GM19397 (cell line): ENCODE data around the gene FEV.

Experiments
- ATAC-seq: cut with Tn5 transposase; IDR thresholded peaks from one replicate; pipeline ENCODE4 v1.9.1; 2021; ENCODE audit warnings: mild to moderate bottlenecking, moderate library complexity; ENCODE audit not compliant: unreplicated experiment

The FEV gene

GRCh38 chr2:219017201-219017931 is 32.4 kb upstream of the FEV start:
- no peak for ATAC-seq

GRCh38 chr2:219016721-219017120 is 31.7 kb upstream of the FEV start:
- no peak for ATAC-seq

GRCh38 chr2:219010873-219011272 is 25.9 kb upstream of the FEV start:
- no peak for ATAC-seq

GRCh38 chr2:219010162-219010756 is 25.3 kb upstream of the FEV start:
- ATAC-seq = no peak

- no peak for ATAC-seq
These were observed 24.3 kb upstream of the FEV start for GRCh38 chr2:219009294-219009693.

GRCh38 chr2:219003979-219004378 is 19.0 kb upstream of the FEV start:
- ATAC-seq = no peak

- no peak for ATAC-seq
These were observed 18.3 kb upstream of the FEV start for GRCh38 chr2:219003267-219003634.

GRCh38 chr2:219002395-219003266 is 17.6 kb upstream of the FEV start:
- ATAC-seq = no peak

GRCh38 chr2:219001577-219002394 is 16.8 kb upstream of the FEV start:
- ATAC-seq = no peak

GRCh38 chr2:219001100-219001576 is 16.2 kb upstream of the FEV start:
- no peak for ATAC-seq

- ATAC-seq = no peak
These were observed 15.6 kb upstream of the FEV start for GRCh38 chr2:219000569-219000960.

GRCh38 chr2:218999881-219000568 is 15.0 kb upstream of the FEV start:
- no peak for ATAC-seq

GRCh38 chr2:218999021-218999880 is 14.3 kb upstream of the FEV start:
- ATAC-seq = no peak

GRCh38 chr2:218998414-218999002 is 13.5 kb upstream of the FEV start:
- no peak for ATAC-seq

- ATAC-seq = no peak
These were observed 12.7 kb upstream of the FEV start for GRCh38 chr2:218997731-218998130.

GRCh38 chr2:218996937-218997336 is 12.0 kb upstream of the FEV start:
- ATAC-seq = no peak

- peak; percentile 52 for ATAC-seq
These were observed 11.2 kb upstream of the FEV start for GRCh38 chr2:218995972-218996711.

- ATAC-seq = no peak
These were observed 10.6 kb upstream of the FEV start for GRCh38 chr2:218995561-218995960.
